Neutrophil (primary cell): ENCODE data around the gene MAPKAPK2.

Source experiments
- H3K27ac ChIP-seq: fragments of 200-600 bp; sonication (generic); 2 replicates; pipeline ENCODE4 v1.5.1; 2016; ENCODE audit warnings: mild to moderate bottlenecking, moderate library complexity
- H3K27me3 ChIP-seq: fragments of 200-600 bp; sonication (generic); 2 replicates; pipeline ENCODE4 v1.6.0; 2016; ENCODE audit warnings: mild to moderate bottlenecking
- H3K36me3 ChIP-seq: fragments of 200-600 bp; sonication (generic); 2 replicates; pipeline ENCODE4 v1.5.1; 2017
- H3K4me1 ChIP-seq, 2 experiments: fragments of 200-600 bp in 1 of 2; sonication (generic) in 1 of 2; 1 replicate in 1 of 2; 2 replicates in 1 of 2; pipeline versions ENCODE4 v1.5.1 to v1.6.1; 2013 to 2016; ENCODE audit warnings: low read depth in 1 of 2, low read length in 1 of 2, mild to moderate bottlenecking in 1 of 2, moderate library complexity in 1 of 2; ENCODE audit not compliant: control insufficient read depth in 1 of 2, insufficient read depth in 1 of 2
- H3K4me3 ChIP-seq, 2 experiments: fragments of 200-600 bp in 1 of 2; sonication (generic) in 1 of 2; 1 replicate in 1 of 2; 2 replicates in 1 of 2; pipeline ENCODE4 v1.5.1; 2013 to 2016; ENCODE audit warnings: low read depth in 1 of 2, low read length in 1 of 2, mild to moderate bottlenecking in 1 of 2, moderate library complexity in 1 of 2
- H3K9me3 ChIP-seq: fragments of 200-600 bp; sonication (generic); 2 replicates; pipeline ENCODE4 v1.5.1; 2016
- TF ChIP-seq, protein P1 (sequence below): fragments of 200-600 bp; sonication (generic); IDR thresholded peaks from 2 replicates; pipeline ENCODE4 v1.5.1; 2016; ENCODE audit warnings: antibody characterized with exemption

The MAPKAPK2 gene

GRCh38 chr1:206752481-206752880, 67.8 kb downstream of the MAPKAPK2 start:
- Histone ChIP-seq H3K9me3 (no peaks in the 10 kb centered on the region), H3K36me3 (no peaks in the 10 kb centered on the region), H3K27me3 (no peaks in the 10 kb centered on the region), H3K4me1 (peaks cover under 1 to 4% of the 10 kb centered on the region in 2 experiments), H3K27ac (no peak overlapping the region), H3K4me3 (no peak overlapping the region)
- TF ChIP-seq, protein P1, sequence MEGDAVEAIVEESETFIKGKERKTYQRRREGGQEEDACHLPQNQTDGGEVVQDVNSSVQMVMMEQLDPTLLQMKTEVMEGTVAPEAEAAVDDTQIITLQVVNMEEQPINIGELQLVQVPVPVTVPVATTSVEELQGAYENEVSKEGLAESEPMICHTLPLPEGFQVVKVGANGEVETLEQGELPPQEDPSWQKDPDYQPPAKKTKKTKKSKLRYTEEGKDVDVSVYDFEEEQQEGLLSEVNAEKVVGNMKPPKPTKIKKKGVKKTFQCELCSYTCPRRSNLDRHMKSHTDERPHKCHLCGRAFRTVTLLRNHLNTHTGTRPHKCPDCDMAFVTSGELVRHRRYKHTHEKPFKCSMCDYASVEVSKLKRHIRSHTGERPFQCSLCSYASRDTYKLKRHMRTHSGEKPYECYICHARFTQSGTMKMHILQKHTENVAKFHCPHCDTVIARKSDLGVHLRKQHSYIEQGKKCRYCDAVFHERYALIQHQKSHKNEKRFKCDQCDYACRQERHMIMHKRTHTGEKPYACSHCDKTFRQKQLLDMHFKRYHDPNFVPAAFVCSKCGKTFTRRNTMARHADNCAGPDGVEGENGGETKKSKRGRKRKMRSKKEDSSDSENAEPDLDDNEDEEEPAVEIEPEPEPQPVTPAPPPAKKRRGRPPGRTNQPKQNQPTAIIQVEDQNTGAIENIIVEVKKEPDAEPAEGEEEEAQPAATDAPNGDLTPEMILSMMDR, result no peak

DNA sequence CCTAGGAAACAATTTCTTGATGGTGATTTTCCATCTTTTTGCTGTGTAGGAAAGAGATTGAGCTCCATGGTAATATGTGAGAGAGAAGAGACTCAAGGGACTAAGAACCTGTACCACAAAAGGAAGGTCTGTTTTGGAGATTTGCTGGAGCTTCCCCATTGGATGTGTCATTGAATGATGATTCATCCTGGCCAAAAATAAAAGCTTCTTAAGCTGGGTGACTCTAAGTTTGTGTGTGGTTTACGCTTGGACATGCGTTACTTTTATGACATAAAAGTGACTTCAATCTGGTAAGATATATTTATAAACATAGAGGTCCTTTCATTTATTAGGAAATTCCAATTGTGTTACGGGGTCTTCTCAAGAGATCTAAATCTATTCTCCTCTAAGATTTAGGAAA, 68.4 kb downstream of the MAPKAPK2 start:
- H3K36me3 ChIP-seq, result no peaks in the 10 kb centered on the region
- TF ChIP-seq, protein P1, result no peak
- peaks cover 6 to 11% of the 10 kb centered on the region in 2 experiments for H3K4me1 ChIP-seq
- no peaks in the 10 kb centered on the region for H3K9me3 ChIP-seq
- H3K27ac ChIP-seq, result no peak overlapping the region
- H3K4me3 ChIP-seq, result no peak overlapping the region
- H3K27me3 ChIP-seq, result no peaks in the 10 kb centered on the region

DNA sequence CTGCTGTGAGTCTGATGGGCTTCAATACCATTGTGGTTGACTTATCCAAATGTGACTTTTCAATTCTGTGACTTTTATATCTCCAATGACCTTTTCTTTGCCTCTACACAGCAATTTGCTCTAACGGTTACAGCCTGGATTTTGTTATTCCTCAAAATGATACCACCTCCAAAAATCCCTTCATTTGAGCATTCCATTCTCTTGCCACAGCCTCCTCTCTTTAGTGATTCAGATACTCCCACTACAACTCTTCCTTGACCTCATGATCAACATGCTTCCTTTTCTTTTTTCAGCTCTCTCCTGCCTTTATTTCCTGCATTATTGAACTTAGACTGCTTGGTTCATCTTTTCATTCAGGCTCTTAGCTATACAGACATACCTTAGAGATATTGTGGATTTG, 69.3 kb downstream of the MAPKAPK2 start:
- Histone ChIP-seq H3K4me3 (no peak overlapping the region), H3K9me3 (no peaks in the 10 kb centered on the region), H3K27ac (no peak overlapping the region)

GRCh38 chr1:206757524-206758266, 73.0 kb downstream of the MAPKAPK2 start:
- Histone ChIP-seq H3K4me1 (peaks cover 6 to 13% of the 10 kb centered on the region in 2 experiments), H3K27ac (no peak overlapping the region), H3K9me3 (no peaks in the 10 kb centered on the region), H3K4me3 (no peak overlapping the region), H3K36me3 (no peaks in the 10 kb centered on the region), H3K27me3 (no peaks in the 10 kb centered on the region)
- TF ChIP-seq, protein P1, result no peak

More for the DNA sequence above, 69.3 kb downstream of the MAPKAPK2 start:
- no peaks in the 10 kb centered on the region for H3K27me3 ChIP-seq
- H3K4me1 ChIP-seq, result peaks cover 6 to 13% of the 10 kb centered on the region in 2 experiments
- TF ChIP-seq, protein P1, result no peak
- H3K36me3 ChIP-seq, result no peaks in the 10 kb centered on the region

- Histone ChIP-seq H3K4me3 (no peak overlapping the region), H3K9me3 (no peaks in the 10 kb centered on the region)
- TF ChIP-seq, protein P1, result no peak
These were observed 75.9 kb downstream of the MAPKAPK2 start for GRCh38 chr1:206760590-206760989.

More at GRCh38 chr1:206760590-206760989, 75.9 kb downstream of the MAPKAPK2 start:
- no peaks in the 10 kb centered on the region for H3K27me3 ChIP-seq
- H3K36me3 ChIP-seq, result no peaks in the 10 kb centered on the region
- H3K4me1 ChIP-seq, result peaks cover 6 to 18% of the 10 kb centered on the region in 2 experiments
- no peak overlapping the region for H3K27ac ChIP-seq
